Mesenchymal stem cell (in vitro differentiated cells and primary cell): ENCODE data around the gene SLC35F4.

Experiments used
- DNase-seq: peaks from one replicate; pipeline ENCODE4 v3.0.0-alpha.2; 2013
- H2AFZ ChIP-seq: one replicate; pipeline ENCODE4 v1.6.1; 2013; ENCODE audit warnings: low read depth, mild to moderate bottlenecking, control low read depth, inconsistent platforms, low read length, moderate library complexity
- H2AK5ac ChIP-seq: 2 replicates; pipeline ENCODE4 v1.6.1; 2013; ENCODE audit warnings: low read length, moderate library complexity, mild to moderate bottlenecking, inconsistent platforms; ENCODE audit not compliant: severe bottlenecking
- H2BK120ac ChIP-seq: one replicate; pipeline ENCODE4 v1.6.1; 2013; ENCODE audit warnings: low read depth, mild to moderate bottlenecking, inconsistent platforms, low read length, moderate library complexity
- H2BK12ac ChIP-seq, 2 experiments: one replicate each; pipeline ENCODE4 v1.6.1; 2013; ENCODE audit warnings: inconsistent platforms in 2 of 2, low read length in 2 of 2, mild to moderate bottlenecking in 2 of 2, moderate library complexity in 2 of 2, control low read depth in 1 of 2
- H2BK15ac ChIP-seq: one replicate; pipeline ENCODE4 v1.6.1; 2013; ENCODE audit warnings: mild to moderate bottlenecking, low read depth, inconsistent platforms; ENCODE audit not compliant: poor library complexity, severe bottlenecking
- H2BK5ac ChIP-seq: 2 replicates; pipeline ENCODE4 v1.6.1; 2013; ENCODE audit warnings: low read depth, mild to moderate bottlenecking, low read length, control low read depth, inconsistent platforms; ENCODE audit not compliant: poor library complexity, severe bottlenecking
- H3K14ac ChIP-seq, 2 experiments: one replicate each; pipeline ENCODE4 v1.6.1; 2013; ENCODE audit warnings: inconsistent platforms in 2 of 2, low read length in 2 of 2, control low read depth in 1 of 2, mild to moderate bottlenecking in 1 of 2, moderate library complexity in 1 of 2
- H3K18ac ChIP-seq, 2 experiments: one replicate each; pipeline ENCODE4 v1.6.1; 2013; ENCODE audit warnings: inconsistent platforms in 2 of 2, low read length in 2 of 2, control low read depth in 1 of 2, low read depth in 1 of 2, mild to moderate bottlenecking in 1 of 2
- H3K23ac ChIP-seq, 2 experiments: one replicate each; pipeline ENCODE4 v1.6.1; 2013; ENCODE audit warnings: inconsistent platforms in 2 of 2, low read length in 2 of 2, mild to moderate bottlenecking in 2 of 2, moderate library complexity in 2 of 2, control low read depth in 1 of 2
- H3K27ac ChIP-seq: 2 replicates; pipeline ENCODE4 v1.5.1; 2013; ENCODE audit warnings: mild to moderate bottlenecking, moderate library complexity, low read length, control low read depth, inconsistent platforms; ENCODE audit not compliant: poor library complexity, severe bottlenecking
- H3K27me3 ChIP-seq, 2 experiments: 2 replicates each; pipeline versions ENCODE4 v1.6.1 to v1.7.0; 2013; ENCODE audit warnings: low read length in 2 of 2, mild to moderate bottlenecking in 2 of 2, moderate library complexity in 2 of 2, control low read depth in 1 of 2, inconsistent platforms in 1 of 2; ENCODE audit not compliant: control insufficient read depth in 1 of 2, insufficient read depth in 1 of 2
- H3K36me3 ChIP-seq, 2 experiments: 2 replicates each; pipeline versions ENCODE4 v1.6.1 to v1.7.0; 2013; ENCODE audit warnings: low read length in 2 of 2, control low read depth in 1 of 2, inconsistent platforms in 1 of 2, low read depth in 1 of 2, mild to moderate bottlenecking in 1 of 2; ENCODE audit not compliant: insufficient read depth in 2 of 2, control insufficient read depth in 1 of 2
- H3K4ac ChIP-seq, 2 experiments: one replicate each; pipeline ENCODE4 v1.6.1; 2013; ENCODE audit warnings: inconsistent platforms in 2 of 2, low read length in 2 of 2, mild to moderate bottlenecking in 2 of 2, moderate library complexity in 2 of 2, control low read depth in 1 of 2, low read depth in 1 of 2
- H3K4me1 ChIP-seq: 2 replicates; pipeline ENCODE4 v1.6.1; 2013; ENCODE audit warnings: low read depth, low read length, control low read depth; ENCODE audit not compliant: control insufficient read depth, insufficient read depth
- H3K4me2 ChIP-seq: 2 replicates; pipeline ENCODE4 v1.6.1; 2013; ENCODE audit warnings: low read length, mild to moderate bottlenecking, inconsistent platforms; ENCODE audit not compliant: poor library complexity, severe bottlenecking
- H3K4me3 ChIP-seq, 2 experiments: 2 replicates each; pipeline versions ENCODE4 v1.5.1 to v1.7.0; 2013; ENCODE audit warnings: low read length in 2 of 2, mild to moderate bottlenecking in 2 of 2, control low read depth in 1 of 2, low read depth in 1 of 2; ENCODE audit not compliant: insufficient read depth in 1 of 2
- H3K79me1 ChIP-seq: replicated peaks from 2 replicates; pipeline ENCODE4 v1.6.1; 2013; ENCODE audit warnings: mild to moderate bottlenecking, control low read depth, low read length, inconsistent platforms; ENCODE audit not compliant: poor library complexity, severe bottlenecking
- H3K9ac ChIP-seq: 2 replicates; pipeline ENCODE4 v1.7.0; 2013; ENCODE audit warnings: mild to moderate bottlenecking, low read length, moderate library complexity
- H3K9me3 ChIP-seq: 2 replicates; pipeline ENCODE4 v1.7.0; 2013; ENCODE audit warnings: mild to moderate bottlenecking, low read length; ENCODE audit not compliant: control insufficient read depth
- H4K8ac ChIP-seq: one replicate; pipeline ENCODE4 v1.6.1; 2013; ENCODE audit warnings: inconsistent platforms, mild to moderate bottlenecking, low read length, moderate library complexity
- H4K91ac ChIP-seq: one replicate; pipeline ENCODE4 v1.6.1; 2013; ENCODE audit warnings: mild to moderate bottlenecking, low read length, inconsistent platforms
- WGBS: methylation state at CpG from one replicate; pipeline ENCODE4 v1.1.7; 2013; ENCODE audit warnings: mixed read lengths; 5-methylcytosine and 5-hydroxymethylcytosine counted together

Gene SLC35F4

GRCh38 chr14:57692671-57693070, 173.2 kb downstream of the SLC35F4 start:
- H3K36me3 ChIP-seq = no peaks in the 10 kb centered on the region
- no peaks in the 10 kb centered on the region for H3K9me3 ChIP-seq
- no peak overlapping the region for H4K8ac ChIP-seq
- no peak overlapping the region for H2BK15ac ChIP-seq
- no peak overlapping the region for H3K18ac ChIP-seq
- no peak overlapping the region for H3K14ac ChIP-seq
- no peak overlapping the region for H3K9ac ChIP-seq
- no peak overlapping the region for H3K27ac ChIP-seq
- no peaks in the 10 kb centered on the region for H3K4me1 ChIP-seq
- no peak overlapping the region for H2BK12ac ChIP-seq
- no peak overlapping the region for H2AK5ac ChIP-seq
- no peaks in the 10 kb centered on the region for H3K79me1 ChIP-seq
- no peak overlapping the region for H2BK120ac ChIP-seq
- H2BK5ac ChIP-seq = no peak overlapping the region
- H3K23ac ChIP-seq = no peak overlapping the region
- H2AFZ ChIP-seq = no peak overlapping the region
- no peaks in the 10 kb centered on the region for H3K27me3 ChIP-seq
- H4K91ac ChIP-seq = no peak overlapping the region
- peak; percentile 21 for DNase-seq
- no peak overlapping the region for H3K4me3 ChIP-seq
- H3K4ac ChIP-seq = no peak overlapping the region
- no peak overlapping the region for H3K4me2 ChIP-seq

GRCh38 chr14:57687416-57687815, 178.5 kb downstream of the SLC35F4 start:
- WGBS = 63% methylated on average over 1 of the region's 1 CpG
- DNase-seq = no peak
- Histone ChIP-seq H3K79me1 (no peaks in the 10 kb centered on the region), H2AFZ (no peak overlapping the region), H3K4me2 (no peak overlapping the region), H3K14ac (no peak overlapping the region), H3K9me3 (no peaks in the 10 kb centered on the region), H3K36me3 (no peaks in the 10 kb centered on the region), H2BK15ac (no peak overlapping the region), H2BK5ac (no peak overlapping the region), H4K8ac (no peak overlapping the region), H4K91ac (no peak overlapping the region), H3K9ac (no peak overlapping the region), H3K18ac (no peak overlapping the region), H3K4me1 (no peaks in the 10 kb centered on the region), H3K27ac (no peak overlapping the region), H3K4me3 (no peak overlapping the region), H3K4ac (no peak overlapping the region), H3K27me3 (no peaks in the 10 kb centered on the region), H2AK5ac (no peak overlapping the region), H3K23ac (no peak overlapping the region), H2BK12ac (no peak overlapping the region), H2BK120ac (no peak overlapping the region)

- no peak overlapping the region for H2BK12ac ChIP-seq
- H2AK5ac ChIP-seq = no peak overlapping the region
- no peak overlapping the region for H3K18ac ChIP-seq
- DNase-seq = no peak
- H2AFZ ChIP-seq = no peak overlapping the region
- no peak overlapping the region for H2BK5ac ChIP-seq
- no peaks in the 10 kb centered on the region for H3K79me1 ChIP-seq
- no peaks in the 10 kb centered on the region for H3K27me3 ChIP-seq
- H2BK120ac ChIP-seq = no peak overlapping the region
- no peak overlapping the region for H3K4me3 ChIP-seq
- no peak overlapping the region for H3K9ac ChIP-seq
- H3K23ac ChIP-seq = no peak overlapping the region
- no peak overlapping the region for H2BK15ac ChIP-seq
- H3K14ac ChIP-seq = no peak overlapping the region
- no peaks in the 10 kb centered on the region for H3K9me3 ChIP-seq
- no peak overlapping the region for H4K8ac ChIP-seq
- H4K91ac ChIP-seq = no peak overlapping the region
- no peak overlapping the region for H3K4ac ChIP-seq
- WGBS = 64% methylated on average over 4 of the region's 4 CpGs
- no peak overlapping the region for H3K27ac ChIP-seq
- H3K4me2 ChIP-seq = no peak overlapping the region
- H3K36me3 ChIP-seq = no peaks in the 10 kb centered on the region
- H3K4me1 ChIP-seq = no peaks in the 10 kb centered on the region
Measured at GRCh38 chr14:57686304-57686703, 179.6 kb downstream of the SLC35F4 start.

- H2BK120ac ChIP-seq = no peak overlapping the region
- H3K4me3 ChIP-seq = no peak overlapping the region
- no peak overlapping the region for H3K23ac ChIP-seq
- no peak overlapping the region for H2AFZ ChIP-seq
- H3K18ac ChIP-seq = no peak overlapping the region
- no peak overlapping the region for H2BK5ac ChIP-seq
- no peak for DNase-seq
- H2BK15ac ChIP-seq = no peak overlapping the region
- no peak overlapping the region for H3K4me2 ChIP-seq
- H4K91ac ChIP-seq = no peak overlapping the region
- H3K9me3 ChIP-seq = peaks cover 2% of the 10 kb centered on the region
- no peak overlapping the region for H3K4ac ChIP-seq
- no peak overlapping the region for H3K27ac ChIP-seq
- no peaks in the 10 kb centered on the region for H3K79me1 ChIP-seq
- no peaks in the 10 kb centered on the region for H3K36me3 ChIP-seq
- no peaks in the 10 kb centered on the region for H3K27me3 ChIP-seq
- H3K14ac ChIP-seq = no peak overlapping the region
- H3K4me1 ChIP-seq = no peaks in the 10 kb centered on the region
- no peak overlapping the region for H3K9ac ChIP-seq
- H2AK5ac ChIP-seq = no peak overlapping the region
- H4K8ac ChIP-seq = no peak overlapping the region
- H2BK12ac ChIP-seq = no peak overlapping the region
- 47% methylated on average over 2 of the region's 3 CpGs for WGBS
Measured at GRCh38 chr14:57671021-57671420, 194.9 kb downstream of the SLC35F4 start.
